A172 (cell line): ENCODE results near the gene COL3A1. TPM values are rescaled to one million over a fixed set of nuclear protein-coding genes. Genes with fewer than 3 reads are reported as not detected.

Source experiments
- DNase-seq: peaks from one replicate; pipeline ENCODE4 v3.0.0-alpha.2; 2015; ENCODE audit warnings: low spot score
- total RNA-seq: library from RNA; depleted of rRNA; stranded (reverse); fragments of >200 nt; shearing (Covaris generic); gene quantifications from 2 replicates; pipeline ENCODE4 v1.2.3, GENCODE V29; 2014

COL3A1 gene
- total RNA-seq, 1 experiment from 2014 or later = 563 TPM

GRCh38 chr2:189015359-189015758 is 41.2 kb downstream of the COL3A1 start:
- DNase-seq = no peak

GRCh38 chr2:189016311-189016861 is 42.2 kb downstream of the COL3A1 start:
- DNase-seq = no peak

- no peak for DNase-seq
These were observed 44.5 kb downstream of the COL3A1 start for GRCh38 chr2:189018631-189019030.

GRCh38 chr2:189020179-189020578 is 46.0 kb downstream of the COL3A1 start:
- no peak for DNase-seq

- peak; percentile 21 for DNase-seq
These were observed 47.9 kb downstream of the COL3A1 start for GRCh38 chr2:189022053-189022481.

- DNase-seq = no peak
These were observed 48.3 kb downstream of the COL3A1 start for GRCh38 chr2:189022492-189022891.

GRCh38 chr2:189024901-189025618 is 50.9 kb downstream of the COL3A1 start:
- peak; percentile 16 for DNase-seq

GRCh38 chr2:189037518-189037917 is 63.3 kb downstream of the COL3A1 start:
- DNase-seq = peak; percentile 27

- DNase-seq = no peak
These were observed 71.7 kb downstream of the COL3A1 start for GRCh38 chr2:189045836-189046235.

GRCh38 chr2:189046320-189046719 is 72.1 kb downstream of the COL3A1 start:
- DNase-seq = no peak

GRCh38 chr2:189047171-189047888 is 73.2 kb downstream of the COL3A1 start:
- no peak for DNase-seq

GRCh38 chr2:189048189-189048588 is 74.0 kb downstream of the COL3A1 start:
- DNase-seq = no peak

- DNase-seq = no peak
These were observed 75.6 kb downstream of the COL3A1 start for GRCh38 chr2:189049709-189050164.

- no peak for DNase-seq
These were observed 76.1 kb downstream of the COL3A1 start for GRCh38 chr2:189050165-189050712.

- DNase-seq = no peak
These were observed 82.3 kb downstream of the COL3A1 start for GRCh38 chr2:189056200-189057106.

GRCh38 chr2:189057316-189057715 is 83.1 kb downstream of the COL3A1 start:
- DNase-seq = no peak

- DNase-seq = no peak
These were observed 86.0 kb downstream of the COL3A1 start for GRCh38 chr2:189060096-189060642.
